HL-60 (cell line): ENCODE measurements around the gene TP73.

Experiments
- DNase-seq, 2 experiments: peaks; one replicate each; pipeline ENCODE4 v3.0.0-alpha.2; 2010 to 2020; ENCODE audit warnings: low read depth in 1 of 2, low spot score in 1 of 2
- H3K27ac ChIP-seq: fragments of 250-450 bp; sonication (Bioruptor Pico); replicated peaks from 2 replicates; pipeline ENCODE4 v1.5.1; 2020; ENCODE audit warnings: mild to moderate bottlenecking, moderate library complexity
- H3K27me3 ChIP-seq: fragments of 250-450 bp; sonication (Bioruptor Pico); 2 replicates; pipeline ENCODE4 v1.5.1; 2021; ENCODE audit warnings: mild to moderate bottlenecking, moderate library complexity; ENCODE audit not compliant: insufficient read depth, poor library complexity, severe bottlenecking
- H3K4me3 ChIP-seq: replicated peaks from 2 replicates; pipeline ENCODE4 v1.5.1; 2011; ENCODE audit warnings: mild to moderate bottlenecking, control low read depth, low read length; ENCODE audit not compliant: insufficient read depth
- GABPA ChIP-seq: IDR thresholded peaks from 2 replicates; pipeline ENCODE4 v1.6.1; 2012; ENCODE audit warnings: low read depth
- POLR2AphosphoS5 ChIP-seq: IDR thresholded peaks from 2 replicates; pipeline ENCODE4 v1.6.1; 2012; ENCODE audit warnings: low read depth
- REST ChIP-seq: IDR thresholded peaks from 2 replicates; pipeline ENCODE4 v1.6.1; 2012; ENCODE audit warnings: low read depth; ENCODE audit not compliant: insufficient replicate concordance
- SPI1 ChIP-seq: IDR thresholded peaks from 2 replicates; pipeline ENCODE4 v1.6.1; 2012; ENCODE audit warnings: low read depth, mild to moderate bottlenecking, borderline replicate concordance
- TF ChIP-seq, protein P1 (sequence below): IDR thresholded peaks from one replicate; pipeline ENCODE4 v1.5.1; 2011; ENCODE audit warnings: low read length, control low read depth, inconsistent platforms; ENCODE audit not compliant: insufficient read depth

TP73 gene

GRCh38 chr1:3697104-3697503, 44.8 kb downstream of the TP73 start:
- no peak for DNase-seq
- Histone ChIP-seq H3K27me3 (peaks cover 8% of the 10 kb centered on the region), H3K27ac (no peak overlapping the region), H3K4me3 (no peak overlapping the region)
- TF ChIP-seq GABPA (no peak), REST (no peak), POLR2AphosphoS5 (no peak), SPI1 (no peak)
- TF ChIP-seq, protein P1, sequence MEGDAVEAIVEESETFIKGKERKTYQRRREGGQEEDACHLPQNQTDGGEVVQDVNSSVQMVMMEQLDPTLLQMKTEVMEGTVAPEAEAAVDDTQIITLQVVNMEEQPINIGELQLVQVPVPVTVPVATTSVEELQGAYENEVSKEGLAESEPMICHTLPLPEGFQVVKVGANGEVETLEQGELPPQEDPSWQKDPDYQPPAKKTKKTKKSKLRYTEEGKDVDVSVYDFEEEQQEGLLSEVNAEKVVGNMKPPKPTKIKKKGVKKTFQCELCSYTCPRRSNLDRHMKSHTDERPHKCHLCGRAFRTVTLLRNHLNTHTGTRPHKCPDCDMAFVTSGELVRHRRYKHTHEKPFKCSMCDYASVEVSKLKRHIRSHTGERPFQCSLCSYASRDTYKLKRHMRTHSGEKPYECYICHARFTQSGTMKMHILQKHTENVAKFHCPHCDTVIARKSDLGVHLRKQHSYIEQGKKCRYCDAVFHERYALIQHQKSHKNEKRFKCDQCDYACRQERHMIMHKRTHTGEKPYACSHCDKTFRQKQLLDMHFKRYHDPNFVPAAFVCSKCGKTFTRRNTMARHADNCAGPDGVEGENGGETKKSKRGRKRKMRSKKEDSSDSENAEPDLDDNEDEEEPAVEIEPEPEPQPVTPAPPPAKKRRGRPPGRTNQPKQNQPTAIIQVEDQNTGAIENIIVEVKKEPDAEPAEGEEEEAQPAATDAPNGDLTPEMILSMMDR = no peak

- Histone ChIP-seq H3K4me3 (no peak overlapping the region), H3K27me3 (peaks cover 8% of the 10 kb centered on the region), H3K27ac (no peak overlapping the region)
- TF ChIP-seq REST (no peak), POLR2AphosphoS5 (no peak), GABPA (no peak), SPI1 (no peak)
- TF ChIP-seq, protein P1 = no peak
- DNase-seq = no peak
Measured at GRCh38 chr1:3697810-3698209, 45.5 kb downstream of the TP73 start.

GRCh38 chr1:3698660-3699408, 46.5 kb downstream of the TP73 start:
- TF ChIP-seq, protein P1 = no peak
- no peak for TF ChIP-seq SPI1
- TF ChIP-seq POLR2AphosphoS5 = no peak
- no peak for TF ChIP-seq REST
- TF ChIP-seq GABPA = no peak
- H3K4me3 ChIP-seq = no peak overlapping the region
- no peak for DNase-seq
- H3K27me3 ChIP-seq = peaks cover 11% of the 10 kb centered on the region
- no peak overlapping the region for H3K27ac ChIP-seq
